ENCODE results near the gene SNRNP25.
A peak's percentile ranks its signal among the peaks of the same experiment; 100 is the strongest.
"Not testable (repeated sequence)": the region's sequence is repeated elsewhere in the genome, so short reads cannot be mapped to it uniquely, and the experiment has no call there.

SNRNP25 gene
- total RNA-seq: 4.6 to 24.1 (median 10.7) reads per million in 9 experiments

GRCh38 chr16:53346-54236 lies at the start of gene SNRNP25, which contains the start of gene POLR3K:
Gene SNRNP25 (plus strand): TSS chr16:53828. CDS start chr16:54017, 189 bp downstream.
Gene POLR3K (minus strand): TSS chr16:53608. CDS start chr16:53586, 22 bp downstream.
- peak within 1 kb of the TSS; percentile 72 to 91 for H3K27ac Mint-ChIP-seq
- peak; percentile 94 for ATAC-seq (replicated peaks)
- peaks cover 33% of the 10 kb centered on the region for H3K36me3 Mint-ChIP-seq (ENCODE audit: insufficient read depth)
- H3K4me1 Mint-ChIP-seq (ENCODE audit: low read depth in 2 of 2): peaks cover 23 to 26% of the 10 kb centered on the region in 2 donors
- H3K4me3 Mint-ChIP-seq: peak within 1 kb of the TSS; percentile 96 to 99
- H3K27me3 Mint-ChIP-seq: no peaks in the 10 kb centered on the region
- no peaks in the 10 kb centered on the region for H3K9me3 Mint-ChIP-seq
- DNase-seq: peak; percentile 93 to 95 (median 94)

- H3K4me3 Mint-ChIP-seq: peak overlapping the region; percentile 23 to 52
Measured at GRCh38 chr16:9903-10665, 43.5 kb upstream of the SNRNP25 start.

GRCh38 chr16:10772-11171 lies 42.9 kb upstream of the SNRNP25 start:
- peak overlapping the region in 1 of 2 donors; percentile 77 for H3K27ac Mint-ChIP-seq
- H3K36me3 Mint-ChIP-seq (ENCODE audit: insufficient read depth); H3K27me3 Mint-ChIP-seq; H3K9me3 Mint-ChIP-seq; H3K4me1 Mint-ChIP-seq (ENCODE audit: low read depth in 2 of 2): not testable (repeated sequence)
- DNase-seq (peak; percentile 86 to 90 (median 87)), ATAC-seq (replicated peaks) (peak; percentile 53)
- H3K4me3 Mint-ChIP-seq: peak overlapping the region in 1 of 2 donors; percentile 46

More at GRCh38 chr16:9903-10665, 43.5 kb upstream of the SNRNP25 start:
- peaks cover 7% of the 10 kb centered on the region for H3K36me3 Mint-ChIP-seq (ENCODE audit: insufficient read depth)
- DNase-seq (peak in 1 of 3 experiments; percentile 0), ATAC-seq (replicated peaks) (peak; percentile 91)
- H3K27ac Mint-ChIP-seq: no peak overlapping the region
- no peaks in the 10 kb centered on the region for H3K4me1 Mint-ChIP-seq (ENCODE audit: low read depth in 2 of 2)
- no peaks in the 10 kb centered on the region for H3K27me3 Mint-ChIP-seq
- H3K9me3 Mint-ChIP-seq: no peaks in the 10 kb centered on the region

GRCh38 chr16:17062-17765 lies 36.4 kb upstream of the SNRNP25 start:
- H3K4me1 Mint-ChIP-seq (ENCODE audit: low read depth in 2 of 2); H3K4me3 Mint-ChIP-seq; H3K9me3 Mint-ChIP-seq; ATAC-seq (replicated peaks); H3K36me3 Mint-ChIP-seq (ENCODE audit: insufficient read depth); H3K27me3 Mint-ChIP-seq; DNase-seq; H3K27ac Mint-ChIP-seq: not testable (repeated sequence)

GRCh38 chr16:20886-21285 lies 32.7 kb upstream of the SNRNP25 start:
- not testable (repeated sequence) for ATAC-seq (replicated peaks); H3K9me3 Mint-ChIP-seq; H3K27me3 Mint-ChIP-seq; H3K4me3 Mint-ChIP-seq; H3K27ac Mint-ChIP-seq; H3K36me3 Mint-ChIP-seq (ENCODE audit: insufficient read depth); H3K4me1 Mint-ChIP-seq (ENCODE audit: low read depth in 2 of 2)
- DNase-seq: peak in 1 of 3 experiments; percentile 0

DNA sequence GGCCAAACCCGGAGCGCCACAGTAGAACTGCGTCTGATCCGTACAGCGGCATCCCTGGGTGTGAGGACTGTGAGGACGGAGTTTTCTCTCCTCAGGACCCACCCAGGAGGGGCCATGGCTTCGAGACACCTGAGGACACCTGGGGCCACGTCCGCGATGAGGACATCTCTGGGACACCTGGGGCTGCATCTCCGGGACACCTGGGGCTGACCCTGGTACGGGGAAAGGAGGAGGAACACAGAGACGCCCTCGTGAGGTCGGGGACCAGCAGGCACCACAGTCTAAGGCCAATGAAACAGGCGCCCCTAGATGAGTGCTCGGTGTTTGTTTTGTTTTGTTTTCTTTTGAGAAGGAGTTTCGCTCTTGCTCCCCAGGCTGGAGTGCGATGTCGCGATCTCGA lies 29.5 kb upstream of the SNRNP25 start:
- H3K4me3 Mint-ChIP-seq; ATAC-seq (replicated peaks); H3K36me3 Mint-ChIP-seq (ENCODE audit: insufficient read depth); H3K27me3 Mint-ChIP-seq; H3K9me3 Mint-ChIP-seq; H3K4me1 Mint-ChIP-seq (ENCODE audit: low read depth in 2 of 2); H3K27ac Mint-ChIP-seq: not testable (repeated sequence)
- DNase-seq: peak in 1 of 3 experiments; percentile 0

DNA sequence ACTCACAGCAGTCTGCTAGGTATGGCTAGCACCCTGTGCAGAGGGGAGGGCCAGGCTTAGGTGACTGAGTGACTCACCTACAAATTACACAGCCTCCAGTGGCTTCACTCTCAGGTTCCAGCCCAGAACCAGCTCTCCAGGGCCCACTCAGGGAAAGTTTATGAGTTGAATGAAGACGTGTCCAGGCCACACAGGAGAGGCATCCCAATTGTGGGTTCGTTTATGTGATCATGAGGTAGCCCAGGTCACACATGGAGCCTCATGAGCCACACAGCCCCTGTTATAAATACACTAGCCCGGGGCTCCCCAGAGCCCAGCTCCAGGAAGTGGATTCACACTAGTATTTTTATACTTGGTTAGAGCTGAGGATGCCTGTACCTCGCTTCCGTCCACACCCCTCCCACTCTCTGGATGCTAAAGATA lies 27.7 kb upstream of the SNRNP25 start:
- not testable (repeated sequence) for H3K4me1 Mint-ChIP-seq (ENCODE audit: low read depth in 2 of 2); H3K27ac Mint-ChIP-seq; H3K4me3 Mint-ChIP-seq; H3K9me3 Mint-ChIP-seq; H3K36me3 Mint-ChIP-seq (ENCODE audit: insufficient read depth); H3K27me3 Mint-ChIP-seq
- peak; percentile 61 for ATAC-seq (replicated peaks)
- peak in 1 of 3 experiments; percentile 0 for DNase-seq

- not testable (repeated sequence) for H3K4me3 Mint-ChIP-seq; H3K27ac Mint-ChIP-seq; H3K4me1 Mint-ChIP-seq (ENCODE audit: low read depth in 2 of 2)
Measured at GRCh38 chr16:30627-31026, 23.0 kb upstream of the SNRNP25 start.

DNA sequence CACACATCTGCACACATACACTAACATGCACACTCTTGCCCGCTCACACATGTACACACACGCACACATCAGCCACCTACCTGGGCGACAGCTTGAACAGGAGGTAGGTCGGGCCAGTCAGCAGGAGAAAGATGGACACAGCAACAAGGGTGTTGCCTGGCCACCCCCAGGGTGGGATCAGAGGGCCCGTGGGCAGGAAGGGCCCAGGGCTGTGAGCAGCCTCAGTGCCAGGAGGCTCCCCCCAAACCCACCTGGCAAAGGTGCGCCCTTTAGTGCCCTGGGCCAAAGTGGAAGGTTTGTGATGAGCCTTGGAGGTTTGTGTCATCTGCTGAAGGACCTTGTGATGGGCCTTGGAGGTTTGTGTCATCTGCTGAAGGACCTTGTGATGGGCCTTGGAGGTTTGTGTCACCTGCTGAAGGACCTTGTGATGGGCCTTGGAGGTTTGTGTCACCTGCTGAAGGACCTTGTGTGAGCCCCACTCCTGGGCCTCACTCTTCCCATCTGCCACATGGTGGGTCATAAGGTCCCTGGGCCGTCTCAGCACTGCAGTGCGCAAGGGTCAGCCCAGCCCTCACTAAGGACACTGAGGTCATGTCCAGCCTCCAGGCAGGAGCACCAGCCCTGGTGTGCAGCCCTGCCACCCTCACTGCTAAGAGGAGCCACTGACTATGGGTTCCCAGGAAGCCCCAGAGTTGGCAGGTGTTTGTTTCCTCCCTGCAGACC lies 20.3 kb upstream of the SNRNP25 start:
- H3K4me1 Mint-ChIP-seq (ENCODE audit: low read depth in 2 of 2); H3K4me3 Mint-ChIP-seq; H3K9me3 Mint-ChIP-seq; ATAC-seq (replicated peaks); H3K27me3 Mint-ChIP-seq; H3K27ac Mint-ChIP-seq; H3K36me3 Mint-ChIP-seq (ENCODE audit: insufficient read depth): not testable (repeated sequence)
- DNase-seq: peak in 1 of 3 experiments; percentile 0

More at GRCh38 chr16:30627-31026, 23.0 kb upstream of the SNRNP25 start:
- DNase-seq; H3K9me3 Mint-ChIP-seq; ATAC-seq (replicated peaks); H3K27me3 Mint-ChIP-seq; H3K36me3 Mint-ChIP-seq (ENCODE audit: insufficient read depth): not testable (repeated sequence)

GRCh38 chr16:33877-34647 lies 19.6 kb upstream of the SNRNP25 start:
- Mint-ChIP-seq H3K4me3 (no peak overlapping the region), H3K36me3 (ENCODE audit: insufficient read depth) (peaks cover under 1% of the 10 kb centered on the region), H3K4me1 (ENCODE audit: low read depth in 2 of 2) (peaks cover 12 to 15% of the 10 kb centered on the region in 2 donors), H3K9me3 (no peaks in the 10 kb centered on the region), H3K27me3 (no peaks in the 10 kb centered on the region), H3K27ac (no peak overlapping the region)
- no peak for DNase-seq
- no peak for ATAC-seq (replicated peaks)

- no peaks in the 10 kb centered on the region for H3K27me3 Mint-ChIP-seq
- DNase-seq: peak in 1 of 3 experiments; percentile 0
- peaks cover 17 to 20% of the 10 kb centered on the region in 2 donors for H3K4me1 Mint-ChIP-seq (ENCODE audit: low read depth in 2 of 2)
- peaks cover 5% of the 10 kb centered on the region for H3K36me3 Mint-ChIP-seq (ENCODE audit: insufficient read depth)
- ATAC-seq (replicated peaks): no peak
- peak overlapping the region in 1 of 2 donors; percentile 3 for H3K27ac Mint-ChIP-seq
- no peaks in the 10 kb centered on the region for H3K9me3 Mint-ChIP-seq
- H3K4me3 Mint-ChIP-seq: peak overlapping the region in 1 of 2 donors; percentile 11
Measured at GRCh38 chr16:34648-34987, 19.0 kb upstream of the SNRNP25 start.

DNA sequence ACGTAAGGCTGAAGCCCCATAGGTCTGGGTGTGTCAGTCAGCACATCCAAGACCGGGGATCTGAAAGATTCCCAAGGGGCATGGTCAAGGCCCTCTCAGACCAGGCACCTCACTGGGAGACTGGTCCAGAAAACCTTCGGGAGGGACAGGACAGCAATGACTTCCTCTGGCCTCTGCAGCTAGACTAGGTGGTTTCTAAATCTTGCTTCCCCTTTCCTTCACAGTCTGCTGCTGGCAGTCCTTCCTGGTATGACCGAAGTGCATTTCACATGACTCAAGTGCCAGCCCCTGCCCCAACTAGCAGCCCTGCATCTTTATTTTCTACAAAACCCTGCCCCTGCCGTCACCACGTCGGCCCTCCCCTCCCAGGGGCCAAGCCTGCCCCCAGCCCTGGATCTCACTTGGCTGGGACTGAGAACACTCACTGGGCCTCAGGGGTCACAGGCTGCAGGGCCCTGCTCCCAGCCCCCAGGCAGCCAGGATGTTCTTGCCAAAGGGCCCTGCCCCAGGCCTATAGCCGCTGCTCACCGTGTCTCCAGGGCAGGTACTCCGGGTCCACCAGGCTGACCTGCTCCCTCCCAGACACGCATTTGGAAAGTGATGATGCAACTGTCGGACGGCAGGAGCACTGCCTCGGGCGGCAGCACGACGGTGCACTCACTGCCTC lies 18.5 kb upstream of the SNRNP25 start:
- ATAC-seq (replicated peaks) (no peak), DNase-seq (peak in 1 of 3 experiments; percentile 0)
- H3K36me3 Mint-ChIP-seq (ENCODE audit: insufficient read depth): peaks cover 5% of the 10 kb centered on the region
- H3K9me3 Mint-ChIP-seq: no peaks in the 10 kb centered on the region
- H3K4me1 Mint-ChIP-seq (ENCODE audit: low read depth in 2 of 2): peaks cover 17 to 20% of the 10 kb centered on the region in 2 donors
- H3K27me3 Mint-ChIP-seq: no peaks in the 10 kb centered on the region
- H3K4me3 Mint-ChIP-seq: peak overlapping the region in 1 of 2 donors; percentile 11
- H3K27ac Mint-ChIP-seq: peak overlapping the region in 1 of 2 donors; percentile 3
